Erythroblast (primary cell): ENCODE results near the gene ITPKB.

Source experiments
- GATA1 ChIP-seq: IDR thresholded peaks from 2 replicates; pipeline ENCODE4 v1.6.1; 2011; ENCODE audit warnings: low read depth, mild to moderate bottlenecking, control low read depth, low read length, moderate library complexity
- POLR2A ChIP-seq: IDR thresholded peaks from 2 replicates; pipeline ENCODE4 v1.6.1; 2011; ENCODE audit warnings: mild to moderate bottlenecking, low read length

DNA sequence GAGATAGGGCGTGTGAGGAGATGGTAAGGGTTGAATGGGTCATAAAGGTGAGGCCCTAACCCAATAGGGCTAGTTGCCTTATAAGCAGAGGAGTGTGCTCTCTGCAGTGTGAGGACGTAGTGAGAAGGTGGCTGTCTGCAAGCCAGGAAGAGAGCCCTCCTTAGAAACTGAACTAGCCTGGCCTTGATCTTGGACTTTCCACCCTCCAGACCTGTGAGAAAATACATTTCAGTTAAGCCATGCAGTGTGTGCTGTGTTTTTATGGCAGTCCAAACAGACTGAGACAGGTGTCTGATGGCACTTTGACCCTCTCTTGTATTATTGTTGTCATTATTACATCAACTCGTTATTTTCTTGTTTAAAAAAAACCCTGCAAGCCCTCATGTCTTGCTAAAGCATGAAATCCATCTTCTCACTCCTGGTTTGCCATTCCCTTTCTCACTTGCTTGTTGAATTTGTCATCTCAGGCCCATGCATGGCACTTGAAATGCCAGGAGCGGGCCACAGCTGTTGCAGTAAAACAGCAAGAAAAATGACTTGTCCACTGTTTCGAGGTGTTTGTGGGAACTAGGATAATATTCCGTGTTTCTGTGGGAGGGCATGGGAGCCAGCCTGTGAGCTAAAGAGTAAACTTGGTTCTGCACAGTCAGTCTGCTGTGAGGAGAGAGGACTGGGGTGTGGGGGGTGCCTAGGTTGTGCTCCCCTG, 111.9 kb downstream of the ITPKB start:
- TF ChIP-seq POLR2A (no peak), GATA1 (no peak)
